ENCODE data around the gene TRPC4. TPM values are rescaled to one million over a fixed set of nuclear protein-coding genes. Genes with fewer than 3 reads are reported as not detected.
A peak's percentile ranks its signal among the peaks of the same experiment; 100 is the strongest.

Gene TRPC4
- total RNA-seq: 1 to 10 TPM in 7 of 8 experiments, under 1 TPM in 1; 0.25 to 7.3 (median 3.1) TPM

DNA sequence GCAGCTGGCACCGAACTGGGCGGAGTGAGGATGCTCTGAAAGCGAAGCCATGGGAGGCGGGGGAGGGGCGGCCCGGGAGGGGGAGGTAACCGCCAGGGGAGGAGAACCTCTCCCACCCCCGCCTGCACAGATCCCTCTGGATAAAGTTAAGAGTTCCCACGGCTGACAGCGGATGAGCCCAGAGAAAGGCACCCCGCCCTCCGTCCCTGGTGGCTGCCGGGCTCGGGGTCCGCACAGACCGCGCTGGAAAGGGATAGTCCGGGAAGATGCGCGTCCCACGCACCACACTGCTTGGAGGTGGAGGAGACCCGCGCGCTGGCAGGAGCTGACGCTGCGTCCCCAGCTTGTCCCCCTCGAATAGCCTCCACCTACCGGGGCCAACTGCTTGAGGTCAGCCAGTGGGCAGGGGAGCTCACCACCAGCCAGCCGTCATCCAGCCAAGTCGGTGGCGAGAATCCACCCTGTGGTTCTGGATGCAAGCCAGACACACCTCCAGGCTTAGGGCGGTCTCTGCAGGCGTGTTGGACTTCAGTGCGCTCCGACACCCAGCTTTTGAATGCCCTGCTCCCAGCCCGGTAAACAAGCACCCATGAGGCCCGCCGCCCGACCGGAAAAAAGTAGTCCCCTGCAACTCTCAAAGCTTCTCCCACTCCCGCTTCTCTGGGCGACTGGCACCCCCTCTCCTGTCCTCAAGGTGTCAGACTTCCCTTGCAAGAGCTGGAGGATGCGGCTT, at the start of gene TRPC4:
TRPC4 (minus strand) TSS at position 17 of the 733 bp plus-strand sequence. CDS start 86,439 bp downstream, outside the sequence.
- H3K27ac ChIP-seq: no peak within 1 kb of the TSS

DNA sequence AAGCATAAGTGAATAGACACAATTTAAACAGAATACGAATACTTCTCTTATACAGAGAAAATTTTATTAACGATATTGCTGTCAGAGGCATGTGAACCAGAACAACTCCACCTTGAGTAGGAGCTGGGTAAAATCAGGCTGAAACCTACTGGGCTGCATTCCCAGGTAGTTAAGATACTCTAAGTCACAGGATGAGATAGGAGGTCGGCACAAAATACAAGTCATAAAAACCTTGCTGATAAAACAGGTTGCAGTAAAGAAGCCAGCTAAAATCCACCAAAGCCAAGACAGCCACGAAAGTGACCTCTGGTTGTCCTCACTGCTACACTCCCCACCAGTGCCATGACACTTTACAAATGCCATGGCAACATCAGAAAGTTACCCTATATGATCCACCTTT, 49.2 kb upstream of the TRPC4 start:
- ATAC-seq (replicated peaks in 6 of 8): peak in 1 of 8 experiments; percentile 22
- WGBS, 10 experiments: 28 to 88% (median 48%) methylated on average over 1 to 4 of the region's 4 CpGs; no CpG with 5 or more reads in 2 of the 10 experiments
- in situ Hi-C loops (cut with MboI; ENCODE audit: low pct_unique_long_range_greater_than_20kb in 2 of 9, low sequenced_read_pairs in 9 of 9, unreplicated experiment in 9 of 9): no loop called here
- H3K4me1 ChIP-seq (replicated peaks in 1 of 2): peaks cover 14 to 18% of the 10 kb centered on the region in 2 donors
- no peak overlapping the region for H3K4me3 ChIP-seq
- no peak overlapping the region for H3K27ac ChIP-seq

More for the DNA sequence above, at the start of gene TRPC4:
- in situ Hi-C loops (cut with MboI; ENCODE audit: low pct_unique_long_range_greater_than_20kb in 2 of 9, low sequenced_read_pairs in 9 of 9, unreplicated experiment in 9 of 9): loop anchor here in 1 of 9 experiments (25.0 kb wide), 1 partner anchor 233 kb away; no protein-coding TSS in a partner anchor
- H3K4me1 ChIP-seq (replicated peaks in 1 of 2): peaks cover 0 to 3% of the 10 kb centered on the region in 2 donors
- H3K4me3 ChIP-seq: peak within 1 kb of the TSS; percentile 44 to 61 (median 57)
- 0 to 3% (median 0%) methylated on average over 1 to 9 of the region's 43 CpGs; no CpG with 5 or more reads in 5 of the 10 experiments for WGBS, 10 experiments
- ATAC-seq (replicated peaks in 6 of 8): peak; percentile 68 to 90 (median 86)

DNA sequence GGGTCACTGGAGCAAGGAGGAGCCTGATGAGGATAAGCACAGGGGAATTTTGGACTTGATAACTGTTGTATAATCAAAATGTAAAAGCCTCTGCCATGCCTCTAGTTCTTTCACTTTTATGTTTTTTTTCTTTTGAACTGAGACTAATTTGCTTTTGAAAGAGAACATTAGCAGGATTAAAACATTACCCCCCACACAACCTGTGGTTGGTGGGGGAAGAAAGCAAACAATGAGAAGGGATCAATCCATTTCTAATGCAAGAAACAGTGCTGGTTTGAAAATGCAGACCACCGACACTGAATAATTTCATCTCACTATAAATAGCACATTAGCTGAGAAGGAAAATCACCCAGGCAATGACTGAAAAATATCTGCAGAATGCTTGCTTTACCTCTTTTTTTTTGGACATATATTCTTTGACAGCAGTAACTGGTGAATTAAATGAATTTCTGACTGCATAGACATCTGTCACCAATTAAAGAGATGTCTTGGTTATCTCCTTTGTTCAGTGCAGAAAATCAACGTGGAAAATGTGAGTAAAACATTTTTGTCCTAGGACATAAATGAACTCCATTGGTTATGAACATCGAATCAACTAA, 48.6 kb upstream of the TRPC4 start:
- no peak overlapping the region for H3K4me3 ChIP-seq
- H3K4me1 ChIP-seq (replicated peaks in 1 of 2): peaks cover 14 to 18% of the 10 kb centered on the region in 2 donors
- in situ Hi-C loops (cut with MboI; ENCODE audit: low pct_unique_long_range_greater_than_20kb in 2 of 9, low sequenced_read_pairs in 9 of 9, unreplicated experiment in 9 of 9): no loop called here
- WGBS, 10 experiments: 14 to 78% (median 38%) methylated on average over 2 to 3 of the region's 3 CpGs; no CpG with 5 or more reads in 2 of the 10 experiments
- H3K27ac ChIP-seq: no peak overlapping the region
- ATAC-seq (replicated peaks in 6 of 8): no peak

- in situ Hi-C loops (cut with MboI; ENCODE audit: low pct_unique_long_range_greater_than_20kb in 2 of 9, low sequenced_read_pairs in 9 of 9, unreplicated experiment in 9 of 9): no loop called here
- 5 to 100% (median 42%) methylated on average over 1 to 2 of the region's 2 CpGs for WGBS, 10 experiments
- peak in 5 of 8 experiments; percentile 32 to 70 (median 55) for ATAC-seq (replicated peaks in 6 of 8)
- Histone ChIP-seq H3K4me1 (replicated peaks in 1 of 2) (peaks cover 14 to 18% of the 10 kb centered on the region in 2 donors), H3K27ac (no peak overlapping the region), H3K4me3 (no peak overlapping the region)
Observed at GRCh38 chr13:37914781-37915391, 45.3 kb upstream of the TRPC4 start.

GRCh38 chr13:37910790-37911189, 41.2 kb upstream of the TRPC4 start:
- no peak overlapping the region for H3K4me3 ChIP-seq
- H3K27ac ChIP-seq: no peak overlapping the region
- no peaks in the 10 kb centered on the region for H3K4me1 ChIP-seq (replicated peaks in 1 of 2)
- WGBS, 10 experiments: 9 to 88% (median 40%) methylated on average over 1 of the region's 1 CpG; no CpG with 5 or more reads in 1 of the 10 experiments
- in situ Hi-C loops (cut with MboI; ENCODE audit: low pct_unique_long_range_greater_than_20kb in 2 of 9, low sequenced_read_pairs in 9 of 9, unreplicated experiment in 9 of 9): no loop called here
- no peak for ATAC-seq (replicated peaks in 6 of 8)

DNA sequence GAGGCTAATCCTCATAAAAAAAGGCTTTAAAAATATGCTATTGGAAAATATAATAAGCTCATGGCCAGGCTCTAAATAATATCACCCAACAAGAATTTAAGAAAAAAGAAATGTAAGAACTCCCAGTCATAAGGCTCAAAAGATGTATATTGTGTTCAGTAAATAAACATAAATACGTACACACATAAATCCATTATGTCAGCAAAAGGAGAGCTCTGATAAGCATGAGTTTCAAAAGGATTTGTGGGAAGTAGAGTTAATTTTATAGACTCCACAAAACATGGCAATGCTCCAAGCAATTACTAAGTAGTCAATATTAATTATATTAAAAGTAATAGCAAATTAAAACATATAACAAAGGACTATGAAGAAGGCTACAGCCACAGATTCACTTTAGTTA, 37.3 kb upstream of the TRPC4 start:
- Histone ChIP-seq H3K4me1 (replicated peaks in 1 of 2) (no peaks in the 10 kb centered on the region), H3K27ac (no peak overlapping the region), H3K4me3 (no peak overlapping the region)
- ATAC-seq (replicated peaks in 6 of 8): no peak
- in situ Hi-C loops (cut with MboI; ENCODE audit: low pct_unique_long_range_greater_than_20kb in 2 of 9, low sequenced_read_pairs in 9 of 9, unreplicated experiment in 9 of 9): no loop called here
- 67 to 100% (median 91%) methylated on average over 1 of the region's 1 CpG; no CpG with 5 or more reads in 1 of the 10 experiments for WGBS, 10 experiments

DNA sequence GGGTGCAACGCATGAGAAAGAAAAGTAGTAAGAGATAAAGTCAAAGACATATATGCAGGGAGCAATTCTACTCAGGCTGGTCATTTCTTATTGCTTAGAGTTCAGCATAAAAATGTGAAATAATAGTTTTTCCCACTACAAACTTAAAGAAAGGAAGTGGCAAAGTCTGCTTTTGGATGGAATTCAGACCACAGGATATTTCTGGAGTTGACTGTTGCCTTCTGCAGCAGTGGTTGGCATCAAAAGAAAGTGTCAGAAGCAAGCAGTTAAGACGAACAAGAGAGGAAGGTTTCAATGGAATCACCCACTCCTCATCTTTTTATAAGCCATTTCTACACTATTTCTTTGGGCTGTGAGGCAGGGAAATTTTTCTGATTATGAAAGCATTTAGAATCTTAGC, 36.2 kb upstream of the TRPC4 start:
- ATAC-seq (replicated peaks in 6 of 8): no peak
- Histone ChIP-seq H3K4me1 (replicated peaks in 1 of 2) (no peaks in the 10 kb centered on the region), H3K27ac (no peak overlapping the region), H3K4me3 (no peak overlapping the region)
- WGBS, 10 experiments: 25 to 100% (median 87%) methylated on average over 1 to 2 of the region's 2 CpGs; no CpG with 5 or more reads in 1 of the 10 experiments
- in situ Hi-C loops (cut with MboI; ENCODE audit: low pct_unique_long_range_greater_than_20kb in 2 of 9, low sequenced_read_pairs in 9 of 9, unreplicated experiment in 9 of 9): no loop called here

GRCh38 chr13:37899753-37900152, 30.2 kb upstream of the TRPC4 start:
- no peak overlapping the region for H3K27ac ChIP-seq
- H3K4me1 ChIP-seq (replicated peaks in 1 of 2): peaks cover 2 to 5% of the 10 kb centered on the region in 2 donors
- in situ Hi-C loops (cut with MboI; ENCODE audit: low pct_unique_long_range_greater_than_20kb in 2 of 9, low sequenced_read_pairs in 9 of 9, unreplicated experiment in 9 of 9): loop anchor here in 1 of 9 experiments (25.0 kb wide), 1 partner anchor 138 kb away; no protein-coding TSS in a partner anchor
- ATAC-seq (replicated peaks in 6 of 8): peak in 5 of 8 experiments; percentile 43 to 64 (median 62)
- 13 to 100% (median 39%) methylated on average over 1 to 4 of the region's 4 CpGs; no CpG with 5 or more reads in 2 of the 10 experiments for WGBS, 10 experiments
- no peak overlapping the region for H3K4me3 ChIP-seq

- no peak for ATAC-seq (replicated peaks in 6 of 8)
- in situ Hi-C loops (cut with MboI; ENCODE audit: low pct_unique_long_range_greater_than_20kb in 2 of 9, low sequenced_read_pairs in 9 of 9, unreplicated experiment in 9 of 9): loop anchor here in 1 of 9 experiments (25.0 kb wide), 1 partner anchor 144 kb away; no protein-coding TSS in a partner anchor
- Histone ChIP-seq H3K4me1 (replicated peaks in 1 of 2) (no peaks in the 10 kb centered on the region), H3K4me3 (no peak overlapping the region), H3K27ac (no peak overlapping the region)
Observed at GRCh38 chr13:37893321-37893720, 23.7 kb upstream of the TRPC4 start.

DNA sequence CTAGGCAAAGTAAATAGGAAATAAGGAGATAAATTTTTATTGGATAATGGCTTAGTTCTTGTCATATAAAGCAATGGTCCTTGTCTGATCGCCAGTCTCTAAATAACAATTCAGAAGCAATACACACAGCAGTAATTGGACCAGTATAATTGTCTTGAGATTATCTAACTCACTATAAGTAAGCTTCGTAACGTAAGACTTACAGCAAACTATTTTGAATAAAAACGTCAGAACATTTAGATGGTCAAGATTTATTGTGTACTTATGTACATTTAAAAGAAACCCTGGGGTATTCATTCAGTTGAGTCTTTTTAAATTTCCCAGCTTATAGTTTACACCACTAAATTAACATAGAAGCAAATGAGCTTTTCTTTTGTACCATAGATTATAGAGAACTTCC, 20.2 kb upstream of the TRPC4 start:
- 29 to 100% (median 70%) methylated on average over 1 to 4 of the region's 4 CpGs; no CpG with 5 or more reads in 1 of the 10 experiments for WGBS, 10 experiments
- Histone ChIP-seq H3K27ac (no peak overlapping the region), H3K4me3 (no peak overlapping the region), H3K4me1 (replicated peaks in 1 of 2) (no peaks in the 10 kb centered on the region)
- ATAC-seq (replicated peaks in 6 of 8): peak in 1 of 8 experiments; percentile 61
- in situ Hi-C loops (cut with MboI; ENCODE audit: low pct_unique_long_range_greater_than_20kb in 2 of 9, low sequenced_read_pairs in 9 of 9, unreplicated experiment in 9 of 9): loop anchor here in 1 of 9 experiments (25.0 kb wide), 1 partner anchor 147 kb away; no protein-coding TSS in a partner anchor

GRCh38 chr13:37889102-37889501, 19.5 kb upstream of the TRPC4 start:
- in situ Hi-C loops (cut with MboI; ENCODE audit: low pct_unique_long_range_greater_than_20kb in 2 of 9, low sequenced_read_pairs in 9 of 9, unreplicated experiment in 9 of 9): loop anchor here in 1 of 9 experiments (25.0 kb wide), 1 partner anchor 148 kb away; no protein-coding TSS in a partner anchor
- H3K27ac ChIP-seq: no peak overlapping the region

DNA sequence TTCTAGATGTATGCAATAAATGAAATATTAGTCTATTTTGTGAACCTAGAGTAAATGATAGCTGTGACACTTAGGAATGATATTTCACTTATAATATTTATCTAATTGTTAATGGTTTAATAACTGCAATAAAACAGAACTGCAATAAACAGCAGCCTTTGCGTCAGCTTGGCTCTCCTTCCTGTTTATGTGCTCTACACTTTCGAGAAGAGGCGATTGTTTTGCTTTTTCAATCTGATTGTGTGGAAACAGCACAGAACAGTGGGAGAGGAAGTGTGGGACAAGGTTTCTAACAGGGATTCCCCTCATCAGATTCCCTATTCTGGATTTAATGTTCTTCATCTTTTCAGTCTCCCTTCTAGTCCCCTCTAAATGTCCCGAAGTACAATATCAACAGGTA, 17.3 kb upstream of the TRPC4 start:
- H3K4me3 ChIP-seq: no peak overlapping the region
- WGBS, 10 experiments: 71 to 96% (median 93%) methylated on average over 2 to 4 of the region's 4 CpGs
- no peak overlapping the region for H3K27ac ChIP-seq
- ATAC-seq (replicated peaks in 6 of 8): no peak
- no peaks in the 10 kb centered on the region for H3K4me1 ChIP-seq (replicated peaks in 1 of 2)
- in situ Hi-C loops (cut with MboI; ENCODE audit: low pct_unique_long_range_greater_than_20kb in 2 of 9, low sequenced_read_pairs in 9 of 9, unreplicated experiment in 9 of 9): loop anchor here in 1 of 9 experiments (25.0 kb wide), 1 partner anchor 150 kb away; no protein-coding TSS in a partner anchor

More at GRCh38 chr13:37889102-37889501, 19.5 kb upstream of the TRPC4 start:
- 57 to 100% (median 91%) methylated on average over 1 to 2 of the region's 2 CpGs; no CpG with 5 or more reads in 2 of the 10 experiments for WGBS, 10 experiments
- Histone ChIP-seq H3K4me1 (replicated peaks in 1 of 2) (no peaks in the 10 kb centered on the region), H3K4me3 (no peak overlapping the region)
- peak in 1 of 8 experiments; percentile 51 for ATAC-seq (replicated peaks in 6 of 8)

Measured in motor neuron (in vitro differentiated cells).